GM19043 (cell line): Measurements from ENCODE around the gene RPL6.
"Not testable (repeated sequence)": the region's sequence is repeated elsewhere in the genome, so short reads cannot be mapped to it uniquely, and the experiment has no call there.

ENCODE experiments used
- ATAC-seq: cut with Tn5 transposase; IDR thresholded peaks from one replicate; pipeline ENCODE4 v1.9.1; 2021; ENCODE audit warnings: low read depth; ENCODE audit not compliant: unreplicated experiment

The RPL6 gene

DNA sequence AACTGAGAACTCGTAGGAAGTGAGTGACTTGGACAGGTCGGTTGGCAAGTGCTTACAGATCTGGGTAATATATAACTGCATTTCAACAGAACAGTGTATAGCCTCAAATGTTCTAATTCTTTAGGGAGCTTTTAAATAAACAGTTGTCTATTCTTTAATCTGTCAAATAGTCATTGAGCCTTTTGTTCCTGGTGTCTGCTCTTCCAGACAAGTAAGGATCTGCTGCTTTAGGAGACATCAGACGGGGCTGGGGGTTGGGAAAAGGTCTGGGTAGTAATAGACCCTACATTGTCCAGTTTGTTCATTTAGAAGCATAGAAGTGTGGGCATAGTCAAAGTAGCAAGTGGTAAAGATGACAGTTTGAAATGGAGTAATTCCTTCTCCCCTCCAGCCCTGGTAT, 11.3 kb upstream of the RPL6 start:
- no peak for ATAC-seq

DNA sequence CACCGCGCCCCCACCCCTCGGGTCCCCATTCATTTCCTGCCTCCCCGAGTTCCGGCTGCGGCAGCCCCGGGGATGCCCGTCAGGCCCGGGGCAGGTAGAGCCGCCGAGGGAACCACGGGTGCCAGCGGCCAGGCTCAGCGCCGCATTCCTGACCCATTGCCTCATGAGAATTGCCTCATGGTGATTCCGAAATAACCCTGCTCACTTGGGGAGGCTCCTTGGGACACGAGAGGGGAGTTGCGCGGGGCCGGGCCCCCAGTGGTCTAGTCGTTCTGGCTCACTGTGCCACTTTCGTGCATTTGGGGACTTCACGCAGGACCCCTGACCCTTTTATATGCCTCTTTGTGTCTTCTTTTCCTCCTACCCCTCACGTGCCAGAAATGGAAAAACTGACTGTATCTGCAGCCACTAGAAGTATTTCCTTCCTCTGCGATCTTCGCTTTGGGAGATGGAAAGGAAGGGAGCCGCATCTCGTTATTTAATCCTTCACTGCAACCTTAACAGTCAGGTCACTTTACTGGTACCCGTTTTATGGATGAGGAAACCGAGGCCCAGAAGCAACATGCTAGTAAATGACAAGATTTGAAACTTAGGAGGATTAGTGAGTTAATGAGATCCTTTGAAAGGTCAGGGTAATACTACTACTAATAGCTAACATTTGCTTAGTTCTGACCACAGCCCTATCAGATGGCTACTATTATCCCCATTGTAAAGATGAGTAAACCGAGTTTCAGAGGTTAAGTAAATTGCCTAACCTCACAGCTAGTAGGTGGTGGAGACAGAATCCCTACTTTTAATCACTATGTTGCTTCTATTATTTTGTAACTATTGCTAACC, 10.1 kb upstream of the RPL6 start:
- peak; percentile 38 for ATAC-seq

DNA sequence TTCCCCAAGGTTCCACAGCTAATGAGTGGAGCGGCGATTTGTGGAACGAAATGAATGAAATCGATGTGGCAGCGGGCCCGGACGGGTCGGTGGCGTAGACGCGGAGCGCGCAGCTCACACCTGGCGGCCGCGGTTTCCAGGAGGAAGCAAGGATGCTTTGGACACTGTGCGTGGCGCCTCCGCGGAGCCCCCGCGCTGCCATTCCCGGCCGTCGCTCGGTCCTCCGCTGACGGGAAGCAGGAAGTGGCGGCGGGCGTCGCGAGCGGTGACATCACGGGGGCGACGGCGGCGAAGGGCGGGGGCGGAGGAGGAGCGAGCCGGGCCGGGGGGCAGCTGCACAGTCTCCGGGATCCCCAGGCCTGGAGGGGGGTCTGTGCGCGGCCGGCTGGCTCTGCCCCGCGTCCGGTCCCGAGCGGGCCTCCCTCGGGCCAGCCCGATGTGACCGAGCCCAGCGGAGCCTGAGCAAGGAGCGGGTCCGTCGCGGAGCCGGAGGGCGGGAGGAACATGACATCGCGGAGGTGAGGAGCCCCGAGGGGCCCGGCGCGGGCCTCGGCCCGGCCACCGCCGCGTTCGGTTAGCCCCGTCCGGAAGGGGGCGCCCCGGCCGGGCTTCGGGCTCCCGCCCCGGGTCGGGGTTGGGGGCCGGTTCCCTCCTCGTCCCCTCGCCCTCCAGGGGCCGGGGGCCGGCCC, 9.3 kb upstream of the RPL6 start, which contains the start of gene PTPN11:
Gene PTPN11 (plus strand): TSS at position 340 of the 689 bp plus-strand sequence. CDS start 165 bp downstream, at position 505.
- ATAC-seq, result peak; percentile 65

DNA sequence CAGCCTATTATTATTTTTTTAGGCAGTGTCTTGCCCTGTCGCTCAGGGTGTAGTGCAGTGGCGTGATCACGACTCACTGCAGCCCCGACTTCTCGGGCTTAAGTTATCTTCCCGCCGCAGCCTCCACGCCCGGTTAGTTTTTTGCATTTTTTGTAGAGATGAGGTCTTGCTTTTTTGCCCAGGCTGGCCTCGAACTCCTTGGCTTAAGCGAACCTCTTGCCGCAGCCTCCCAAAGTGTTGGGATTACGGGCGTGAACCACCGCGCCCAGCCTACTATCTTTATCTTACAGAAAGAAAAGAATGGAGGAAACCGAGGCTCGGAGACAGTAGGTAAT, 8.8 kb upstream of the RPL6 start:
- ATAC-seq, result no peak

DNA sequence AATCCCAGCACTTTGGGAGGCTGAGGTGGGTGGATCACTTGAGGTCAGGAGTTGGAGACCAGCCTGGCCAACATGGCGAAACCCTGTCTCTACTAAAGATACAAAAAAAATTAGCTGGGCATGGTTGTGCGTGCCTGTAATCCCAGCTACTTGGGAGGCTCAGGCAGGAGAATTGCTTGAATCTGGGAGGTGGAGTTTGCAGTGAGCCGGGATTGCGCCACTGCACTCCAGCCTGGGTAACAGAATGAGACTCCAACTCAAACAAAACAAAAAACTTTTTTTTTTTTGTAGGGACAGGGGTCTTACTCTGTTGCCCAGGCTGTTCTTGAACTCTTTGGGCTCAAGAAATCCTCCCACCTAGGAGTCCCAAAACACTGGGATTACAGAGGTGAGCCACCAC, 6.1 kb upstream of the RPL6 start:
- ATAC-seq, result not testable (repeated sequence)

DNA sequence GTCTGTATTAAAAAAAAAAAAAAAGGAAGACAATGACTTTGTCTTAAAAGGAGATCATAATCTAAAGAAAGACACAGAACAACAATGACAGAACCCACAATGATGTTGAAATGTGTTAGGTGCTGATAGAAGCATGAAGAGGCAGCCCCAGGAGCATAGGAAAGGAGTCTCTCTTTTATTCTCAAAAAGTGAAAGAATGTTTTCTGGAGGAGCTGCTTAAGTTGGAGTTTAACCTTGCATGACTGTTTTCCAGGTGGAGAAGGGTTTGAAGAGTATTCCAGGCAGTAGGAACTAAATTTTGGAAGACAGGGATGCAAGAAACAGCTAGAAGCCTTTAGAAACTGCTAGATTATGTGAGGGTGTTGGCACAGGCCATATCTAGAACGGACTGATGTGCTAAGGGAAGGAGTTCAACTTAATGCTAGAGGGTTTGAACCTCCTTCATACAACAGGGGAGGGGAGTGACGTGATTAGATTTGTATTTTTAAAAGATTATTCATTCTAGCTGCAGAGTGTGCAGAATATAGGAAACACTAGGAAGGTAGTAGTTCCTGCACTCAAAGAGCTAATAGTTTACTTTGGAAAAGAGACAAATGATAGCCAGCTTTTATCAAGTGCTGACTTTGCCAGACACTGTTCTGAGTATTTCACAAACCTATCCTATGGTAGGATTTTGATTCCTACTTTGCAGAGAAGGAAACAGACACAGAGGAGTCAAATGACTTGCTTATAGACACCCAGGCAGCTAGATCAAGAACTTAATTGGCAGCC, 4.6 kb upstream of the RPL6 start:
- no peak for ATAC-seq

DNA sequence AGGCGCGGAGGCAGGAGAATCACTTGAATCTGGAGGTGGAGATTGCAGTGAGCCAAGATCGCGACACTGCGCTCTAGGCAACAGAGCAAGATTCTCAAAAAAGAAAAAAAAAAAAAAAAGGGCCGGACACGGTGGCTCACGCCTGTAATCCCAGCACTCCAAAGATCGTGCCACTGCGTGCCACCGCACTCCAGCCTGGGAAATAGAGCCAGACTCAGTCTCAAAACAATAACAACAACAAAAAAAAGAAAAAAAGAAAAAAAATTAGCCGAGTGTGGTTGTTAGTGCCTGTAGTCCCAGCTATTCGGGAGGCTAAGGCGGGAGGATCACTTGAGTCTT, 470 bp upstream of the RPL6 start:
- ATAC-seq, result no peak

DNA sequence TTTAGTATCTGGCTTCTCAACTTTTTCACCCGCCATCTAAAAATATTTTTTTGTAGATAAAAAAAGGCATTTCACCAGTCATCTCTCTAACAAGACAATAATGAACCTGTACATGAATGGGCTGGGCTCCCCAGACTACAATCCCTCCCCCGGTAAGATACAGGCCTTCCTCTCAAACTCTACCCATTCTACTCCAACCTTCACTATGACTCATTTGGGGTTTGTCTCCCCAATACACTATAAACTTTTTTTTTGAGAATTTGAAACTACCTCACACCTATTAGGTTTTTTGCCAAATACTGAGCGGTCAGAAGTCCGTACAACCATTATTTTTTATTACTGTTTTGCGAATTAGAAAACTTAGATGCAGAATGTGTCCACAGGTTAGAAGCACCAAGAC, 784 bp downstream of the RPL6 start:
- no peak for ATAC-seq

DNA sequence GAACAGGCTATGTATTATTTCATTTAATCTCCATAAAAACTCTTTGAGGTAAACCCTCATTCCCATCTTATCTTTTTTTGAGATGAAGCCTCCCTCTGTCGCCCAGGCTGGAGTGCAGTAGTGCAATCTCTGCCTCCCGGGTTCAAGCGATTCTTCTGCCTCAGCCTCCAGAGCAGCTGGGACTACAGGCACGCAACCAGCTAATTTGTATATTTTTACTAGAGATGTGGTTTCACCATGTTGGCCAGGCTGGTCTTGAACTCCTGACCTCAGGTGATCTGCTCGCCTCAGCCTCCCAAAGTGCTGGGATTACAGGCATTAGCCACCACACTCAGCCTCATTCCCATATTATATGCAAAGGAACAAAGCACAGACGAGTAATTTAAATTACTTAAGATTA, 1.7 kb downstream of the RPL6 start:
- ATAC-seq, result not testable (repeated sequence)

DNA sequence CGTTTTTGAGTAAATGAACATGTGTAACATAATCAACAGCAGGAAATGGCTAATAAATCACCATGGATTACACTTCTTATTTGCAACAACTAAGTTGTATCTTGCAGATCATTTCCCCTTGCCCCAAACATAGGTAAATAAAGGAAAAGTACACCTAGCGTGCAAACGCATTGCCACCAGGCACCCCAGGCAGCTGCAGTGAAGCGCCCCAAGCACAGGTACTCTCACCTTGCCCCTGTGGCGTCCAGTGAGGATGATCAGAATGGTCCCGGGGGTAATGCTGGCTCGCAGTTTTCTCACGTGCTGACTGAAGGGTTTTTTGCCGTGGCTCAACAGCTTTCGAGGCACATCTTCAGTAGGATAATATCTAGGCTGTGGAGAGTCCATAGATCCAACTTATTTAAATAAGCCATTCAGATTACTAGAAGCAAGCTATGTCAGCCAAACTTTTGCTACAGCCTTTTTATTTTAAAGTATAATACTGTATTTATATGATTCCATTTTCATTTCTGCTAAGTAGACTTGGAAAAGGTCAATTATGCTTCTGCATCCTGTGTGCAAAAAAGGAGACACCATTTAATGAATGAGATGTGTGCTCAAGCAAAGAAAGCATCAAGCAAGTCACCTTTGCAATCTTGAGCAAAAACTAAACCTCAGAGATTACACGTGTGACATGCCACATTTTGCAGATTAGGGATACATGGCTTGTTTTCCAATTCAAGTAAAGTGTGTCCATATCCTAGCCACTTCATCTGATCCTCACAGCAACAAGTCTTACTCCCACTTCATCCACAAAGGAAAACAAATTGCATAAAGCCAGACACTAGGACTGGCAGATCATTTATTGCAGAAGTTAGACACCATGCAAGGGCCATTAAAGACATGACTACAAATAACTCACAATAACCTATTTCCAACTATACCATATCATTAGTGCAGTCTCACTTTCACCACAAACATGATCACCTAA, 2.6 kb downstream of the RPL6 start:
- ATAC-seq, result no peak

DNA sequence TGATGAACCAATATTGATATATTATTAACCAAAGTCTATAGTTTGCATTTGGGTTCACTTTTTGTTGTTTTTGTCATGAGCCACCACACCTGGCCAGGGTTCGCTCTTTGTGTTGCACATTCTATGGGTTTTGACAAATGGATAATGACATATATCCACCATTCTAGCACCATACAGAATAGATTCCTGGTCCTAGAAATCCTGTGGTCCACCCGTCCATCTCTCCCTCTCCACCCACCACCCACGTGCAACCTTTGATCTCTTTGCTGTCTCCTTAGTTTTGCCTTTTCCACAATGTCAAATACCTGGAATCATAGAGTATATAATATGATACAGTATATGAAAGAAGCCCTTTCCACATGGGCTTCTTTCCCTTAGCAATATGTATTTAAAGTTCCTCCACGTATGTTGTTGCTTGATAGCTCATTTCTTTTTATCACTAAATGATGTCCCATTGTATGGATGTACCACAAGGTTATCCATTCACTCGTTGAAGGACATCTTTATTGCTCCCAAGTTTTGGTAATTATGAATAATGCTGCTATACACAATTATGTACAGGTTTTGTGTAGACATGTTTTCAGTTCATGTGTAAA, 7.4 kb downstream of the RPL6 start:
- ATAC-seq, result no peak

DNA sequence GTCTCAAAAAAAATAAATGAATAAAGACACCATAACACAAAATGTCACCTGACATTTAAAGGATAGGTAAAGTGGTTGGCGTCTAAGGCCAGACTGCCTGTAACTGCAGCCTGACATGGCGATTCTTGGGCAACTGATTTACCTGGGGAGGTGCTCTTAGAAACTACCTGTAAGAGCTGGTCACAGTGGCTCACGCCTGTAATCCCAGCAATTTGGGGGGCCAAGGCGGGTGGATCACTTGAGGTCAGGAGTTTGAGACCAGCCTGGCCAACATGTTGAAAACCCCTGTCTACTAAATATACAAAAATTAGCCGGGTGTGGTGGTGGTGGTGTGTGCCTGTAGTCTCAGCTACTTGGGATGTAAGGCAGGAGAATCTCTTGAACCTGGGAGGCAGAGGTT, 8.4 kb downstream of the RPL6 start:
- ATAC-seq, result no peak

DNA sequence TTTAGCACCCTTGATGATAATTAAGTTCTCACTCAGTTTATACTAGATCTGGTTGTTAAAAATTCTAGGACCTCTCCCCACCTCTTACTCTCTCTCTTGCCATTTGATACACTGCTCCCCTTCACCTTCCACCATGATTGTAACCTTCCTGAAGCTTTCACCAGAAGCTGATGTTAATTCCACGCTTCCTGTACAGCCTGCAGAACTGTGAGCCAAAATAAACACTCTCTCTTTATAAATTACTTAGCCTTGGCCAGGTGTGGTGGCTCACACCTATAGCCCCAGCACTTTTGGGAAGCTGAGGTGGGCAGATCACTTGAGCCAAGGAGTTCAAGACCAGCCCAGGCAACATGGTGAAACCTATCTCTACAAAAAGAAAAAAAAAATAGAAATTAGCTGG, 16.1 kb downstream of the RPL6 start:
- no peak for ATAC-seq

DNA sequence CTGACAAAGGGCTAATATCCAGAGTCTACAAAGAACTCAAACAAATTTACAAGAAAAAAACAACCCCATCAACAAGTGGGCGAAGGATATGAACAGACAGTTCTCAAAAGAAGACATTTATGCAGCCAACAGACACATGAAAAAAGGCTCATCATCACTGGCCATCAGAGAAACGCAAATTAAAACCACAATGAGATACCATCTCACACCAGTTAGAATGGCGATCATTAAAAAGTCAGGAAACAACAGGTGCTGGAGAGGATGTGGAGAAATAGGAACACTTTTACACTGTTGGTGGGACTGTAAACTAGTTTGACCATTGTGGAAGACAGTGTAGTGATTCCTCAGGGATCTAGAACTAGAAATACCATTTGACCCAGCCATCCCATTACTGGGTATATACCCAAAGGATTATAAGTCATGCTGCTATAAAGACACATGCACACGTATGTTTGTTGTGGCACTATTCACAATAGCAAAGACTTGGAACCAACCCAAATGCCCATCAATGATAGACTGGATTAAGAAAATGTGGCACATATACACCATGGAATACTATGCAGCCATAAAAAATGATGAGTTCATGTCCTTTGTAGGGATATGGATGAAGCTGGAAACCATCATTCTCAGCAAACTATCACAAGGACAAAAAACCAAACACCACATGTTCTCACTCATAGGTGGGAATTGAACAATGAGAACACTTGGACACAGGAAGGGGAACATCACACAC, 19.3 kb downstream of the RPL6 start:
- ATAC-seq, result not testable (repeated sequence)

DNA sequence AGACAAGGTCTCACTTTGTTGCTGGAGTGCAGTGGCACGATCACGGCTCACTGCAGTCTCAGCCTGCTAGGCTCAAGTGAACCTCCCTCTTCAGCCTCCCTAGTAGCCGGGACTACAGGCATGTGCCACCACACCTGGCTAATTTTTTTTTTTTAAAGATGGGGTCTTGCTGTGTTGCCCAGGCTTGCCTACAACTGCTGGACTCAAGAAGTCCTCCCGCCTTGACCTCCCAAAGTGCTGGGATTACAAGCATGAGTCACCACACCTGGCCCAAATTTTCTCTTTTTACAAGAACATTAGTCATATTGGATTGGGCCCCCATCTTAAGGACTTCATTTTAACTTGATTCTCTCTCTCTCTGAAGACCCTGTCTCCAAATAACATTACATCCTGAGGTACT, 20.2 kb downstream of the RPL6 start:
- ATAC-seq, result no peak

DNA sequence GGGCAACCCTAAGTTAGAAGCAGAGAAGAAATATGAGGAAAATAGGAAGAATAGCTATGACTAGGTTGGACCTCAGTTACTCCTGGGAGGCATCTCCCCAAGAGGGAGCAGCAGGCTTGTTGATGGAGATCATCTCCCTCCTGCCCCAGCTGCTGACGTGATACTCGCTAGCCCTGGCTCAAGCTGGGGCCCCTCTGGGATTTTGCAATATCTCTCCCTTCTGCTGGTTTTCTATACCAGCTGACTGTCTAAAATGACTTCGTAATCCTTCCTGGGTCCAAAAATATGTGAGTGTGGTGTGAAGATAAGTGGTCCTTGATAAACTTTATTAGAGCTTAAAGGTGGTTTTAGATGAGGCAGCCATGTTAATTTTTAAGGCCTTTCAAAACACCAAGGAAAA, 22.7 kb downstream of the RPL6 start:
- ATAC-seq, result no peak

DNA sequence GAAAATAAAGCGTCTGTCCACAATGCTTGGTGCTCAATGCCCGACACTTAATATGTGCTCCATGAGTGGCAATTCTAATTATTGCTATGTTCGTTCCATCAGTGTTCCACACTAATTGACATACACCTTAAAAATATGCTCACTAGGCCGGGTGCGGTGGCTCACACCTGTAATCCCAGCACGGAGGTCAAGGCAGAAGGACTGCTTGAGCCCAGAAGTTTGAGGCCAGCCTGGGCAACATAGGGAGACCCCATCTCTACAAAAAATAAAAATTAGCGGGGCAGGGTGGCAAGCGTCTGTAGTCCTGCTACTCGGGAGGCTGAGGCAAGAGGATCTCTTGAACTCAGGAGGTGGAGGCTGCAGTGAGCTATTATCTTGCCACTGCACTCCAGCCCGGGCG, 26.5 kb downstream of the RPL6 start:
- ATAC-seq, result no peak

DNA sequence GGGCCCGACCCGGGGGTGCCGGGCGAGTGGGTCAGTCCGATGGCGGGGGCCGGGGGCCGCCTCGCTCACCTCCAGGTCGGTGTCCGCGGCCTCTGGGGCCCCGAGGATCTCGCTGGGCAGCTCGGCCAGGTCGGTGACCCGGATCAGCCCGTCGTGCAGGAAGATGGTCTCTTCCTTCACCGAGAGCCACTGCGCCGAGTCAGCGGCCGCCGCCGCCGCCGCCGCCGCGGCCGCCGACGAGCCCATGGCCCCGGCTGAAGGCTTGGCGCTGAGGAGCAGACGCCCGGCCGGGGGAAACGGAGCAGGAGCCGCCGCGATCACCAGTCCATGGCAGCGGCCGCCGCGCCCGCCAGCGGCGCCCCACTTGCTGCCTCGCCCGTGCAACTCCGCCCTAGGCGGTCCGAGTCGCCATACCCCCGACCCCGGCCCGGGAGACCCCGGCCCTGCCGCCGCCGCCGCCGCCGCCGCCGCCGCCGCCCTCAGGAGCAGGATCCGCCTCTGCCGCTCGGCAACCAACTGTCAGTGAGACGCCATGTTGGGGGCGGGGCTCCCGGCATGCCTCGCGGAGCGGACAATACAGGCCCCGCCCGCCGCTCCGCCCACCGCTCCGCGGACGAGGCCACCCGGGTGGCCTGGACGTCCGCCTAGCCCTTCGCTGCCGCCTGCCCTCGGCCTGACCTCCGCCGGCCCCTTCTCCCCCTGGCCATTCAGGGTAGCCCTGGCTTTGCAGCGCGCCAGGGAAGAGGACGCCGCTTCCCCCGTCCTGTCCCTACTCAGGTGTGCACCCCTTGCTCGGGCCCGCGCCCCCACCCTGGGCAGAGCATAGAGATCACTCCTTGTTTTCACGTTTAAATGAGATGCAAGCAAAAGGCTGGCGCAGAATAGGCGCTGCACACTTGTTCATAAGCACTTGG, 27.3 kb downstream of the RPL6 start, which contains the start of gene HECTD4:
Gene HECTD4 (minus strand): TSS at position 549 of the 914 bp plus-strand sequence. CDS start 303 bp downstream, at position 246.
- peak; percentile 92 for ATAC-seq
